GM04503 (cell line): ENCODE data around the gene TEAD4.

Experiments used
- DNase-seq: peaks from one replicate; pipeline ENCODE4 v3.0.0-alpha.2; 2012; ENCODE audit warnings: low read depth

The TEAD4 gene

GRCh38 chr12:2960996-2961616 is 1.9 kb downstream of the TEAD4 start:
- DNase-seq: no peak

- no peak for DNase-seq
Observed at GRCh38 chr12:2961705-2962104, 2.5 kb downstream of the TEAD4 start.

GRCh38 chr12:2963154-2963759 is 4.1 kb downstream of the TEAD4 start:
- DNase-seq: no peak

GRCh38 chr12:2963760-2964292 is 4.6 kb downstream of the TEAD4 start:
- no peak for DNase-seq

- no peak for DNase-seq
Observed at GRCh38 chr12:2967651-2968050, 8.5 kb downstream of the TEAD4 start.

- DNase-seq: no peak
Observed at GRCh38 chr12:2970744-2971143, 11.5 kb downstream of the TEAD4 start.

GRCh38 chr12:2973566-2973965 is 14.4 kb downstream of the TEAD4 start:
- no peak for DNase-seq

GRCh38 chr12:2974560-2974971 is 15.4 kb downstream of the TEAD4 start:
- no peak for DNase-seq

GRCh38 chr12:2976581-2976996 is 17.4 kb downstream of the TEAD4 start:
- no peak for DNase-seq

- no peak for DNase-seq
Observed at GRCh38 chr12:2977776-2978175, 18.6 kb downstream of the TEAD4 start.

- no peak for DNase-seq
Observed at GRCh38 chr12:2979806-2980205, 20.6 kb downstream of the TEAD4 start.

- DNase-seq: no peak
Observed at GRCh38 chr12:2980630-2981029, 21.4 kb downstream of the TEAD4 start.

- no peak for DNase-seq
Observed at GRCh38 chr12:2982361-2982760, 23.2 kb downstream of the TEAD4 start.

- DNase-seq: no peak
Observed at GRCh38 chr12:2984249-2984648, 25.1 kb downstream of the TEAD4 start.

- DNase-seq: no peak
Observed at GRCh38 chr12:2984698-2985097, 25.5 kb downstream of the TEAD4 start.

GRCh38 chr12:2986876-2987275 is 27.7 kb downstream of the TEAD4 start:
- no peak for DNase-seq

- DNase-seq: no peak
Observed at GRCh38 chr12:2988494-2988893, 29.3 kb downstream of the TEAD4 start.

- DNase-seq: no peak
Observed at GRCh38 chr12:2992724-2993123, 33.5 kb downstream of the TEAD4 start.

GRCh38 chr12:2997989-2998670 is 38.9 kb downstream of the TEAD4 start:
- DNase-seq: no peak

GRCh38 chr12:2998789-2999264 is 39.6 kb downstream of the TEAD4 start:
- DNase-seq: peak; percentile 23

GRCh38 chr12:2999265-2999841 is 40.2 kb downstream of the TEAD4 start:
- DNase-seq: no peak

- DNase-seq: no peak
Observed at GRCh38 chr12:3000548-3001275, 41.5 kb downstream of the TEAD4 start.
